ENCODE results near the gene CRISPLD2.

CRISPLD2 gene

DNA sequence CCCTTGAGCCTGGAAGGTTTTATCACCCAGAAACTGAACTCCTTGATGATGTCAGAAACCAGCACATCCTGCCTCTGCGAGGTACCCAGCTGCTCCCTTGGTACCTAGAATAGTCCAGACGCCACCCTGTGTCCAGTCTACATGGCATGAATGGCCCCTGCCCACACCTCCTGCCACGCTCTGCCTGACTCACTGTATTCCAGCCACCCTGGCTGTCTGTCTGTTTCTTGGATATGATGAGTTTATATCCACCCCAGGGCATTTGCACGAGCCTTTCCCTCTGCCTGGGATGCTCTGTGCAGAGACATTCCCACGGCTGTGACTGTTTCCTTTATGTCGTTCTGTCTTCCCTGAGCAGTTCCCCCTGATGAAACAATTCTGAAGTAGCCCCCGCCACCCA lies 68.7 kb downstream of the CRISPLD2 start:
- no peak for DNase-seq

DNA sequence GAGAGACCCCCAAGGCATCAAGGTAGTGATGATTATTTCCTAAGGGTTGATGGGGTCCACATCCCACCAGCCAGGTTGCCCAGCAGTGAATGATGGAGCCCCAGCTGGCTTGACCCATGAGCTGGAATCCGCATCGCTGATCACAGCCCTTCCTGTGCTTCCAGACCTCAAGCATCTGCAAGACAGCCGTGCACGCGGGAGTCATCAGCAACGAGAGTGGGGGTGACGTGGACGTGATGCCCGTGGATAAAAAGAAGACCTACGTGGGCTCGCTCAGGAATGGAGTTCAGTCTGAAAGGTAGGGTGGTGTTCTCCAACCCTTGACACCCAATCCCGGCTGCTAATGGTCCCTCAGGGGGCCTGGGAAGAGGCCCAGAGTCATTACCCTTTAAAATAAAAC lies 69.3 kb downstream of the CRISPLD2 start:
- no peak for DNase-seq

DNA sequence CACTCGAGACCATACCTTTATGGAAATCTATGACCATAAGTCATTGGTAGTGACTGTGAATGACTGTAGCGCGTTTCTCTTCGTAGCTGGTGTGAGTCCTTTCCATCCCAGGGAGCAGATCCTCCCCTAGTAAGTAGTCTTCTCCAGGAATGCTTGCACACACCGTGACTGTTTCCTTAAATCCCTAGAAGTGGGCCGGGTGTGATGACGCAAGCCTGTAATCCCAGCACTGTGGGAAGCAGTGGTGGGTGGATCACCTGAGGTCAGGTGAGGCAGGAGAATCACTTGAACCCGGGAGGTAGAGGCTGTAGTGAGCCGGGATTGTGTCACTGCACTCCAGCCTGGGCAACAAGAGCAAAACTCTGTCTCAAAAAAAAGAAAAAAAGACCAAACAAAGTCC lies 70.6 kb downstream of the CRISPLD2 start:
- no peak for DNase-seq

DNA sequence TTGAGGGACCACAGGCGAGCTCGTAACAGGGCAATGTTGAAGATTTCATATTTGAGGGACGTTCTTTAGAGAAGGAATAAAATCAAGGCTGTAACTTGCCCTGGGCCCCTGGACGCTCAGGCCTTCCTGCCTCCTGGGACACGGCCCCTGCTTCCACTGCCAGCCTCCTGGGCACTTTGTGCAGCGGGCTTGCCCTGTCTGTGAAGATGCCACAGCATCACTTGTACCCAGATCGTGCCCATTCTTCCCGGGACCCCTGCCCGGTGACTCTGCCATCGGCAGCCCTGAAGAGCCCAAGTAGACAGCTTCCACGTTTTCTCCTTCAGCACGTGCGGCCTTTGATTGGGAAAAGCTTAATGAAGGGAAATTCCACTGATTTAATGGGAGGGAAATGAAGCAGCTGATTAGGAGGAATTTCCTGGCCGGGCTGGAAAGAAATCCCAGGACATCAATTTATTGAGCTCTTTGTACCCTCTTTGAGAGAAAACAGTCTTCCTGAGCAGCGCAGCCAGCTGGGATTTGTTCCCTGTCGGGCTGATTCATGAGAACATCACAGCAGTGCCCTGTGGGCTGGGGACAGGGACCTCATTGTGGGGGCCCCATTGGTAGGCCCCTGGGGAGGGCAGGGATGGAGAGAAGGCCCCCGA lies 71.5 kb downstream of the CRISPLD2 start:
- DNase-seq = no peak

DNA sequence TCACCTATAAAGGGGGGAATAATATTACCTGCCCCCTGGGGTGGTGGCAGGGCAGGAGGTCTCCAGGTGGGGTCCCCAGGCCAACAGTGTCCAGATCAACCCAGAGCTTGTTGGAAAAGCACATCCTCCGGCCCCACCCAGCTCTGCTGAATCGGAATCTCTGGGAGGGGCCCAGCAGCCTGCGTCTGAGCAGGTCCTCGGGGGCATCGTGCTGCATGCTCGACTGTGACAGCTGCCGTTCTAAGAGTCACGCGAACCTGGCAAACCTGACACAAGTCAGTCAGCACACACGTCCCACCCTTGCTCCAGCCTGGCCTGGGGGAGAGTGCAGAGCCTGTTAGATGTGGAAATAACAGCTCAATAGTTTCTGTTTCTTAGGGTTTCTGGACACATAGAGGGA lies 72.3 kb downstream of the CRISPLD2 start:
- no peak for DNase-seq

DNA sequence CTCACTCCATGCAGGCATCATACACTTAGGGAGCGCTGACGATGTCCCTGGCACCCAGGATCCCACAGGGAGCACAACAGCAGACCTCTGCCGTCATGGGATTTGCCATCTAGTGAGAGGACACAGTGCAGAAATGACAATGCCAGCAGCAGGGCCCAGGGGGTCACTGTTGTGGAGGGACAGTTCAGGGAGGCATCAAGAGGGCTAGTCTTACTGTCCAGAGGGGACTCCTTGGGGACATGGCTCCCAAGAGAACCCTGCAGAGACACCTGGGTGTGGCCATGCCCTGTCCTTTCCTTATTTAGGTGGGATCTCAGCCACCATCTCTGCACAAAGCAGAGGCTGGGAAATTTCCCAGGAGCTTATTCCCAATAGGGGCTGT lies 73.7 kb downstream of the CRISPLD2 start:
- DNase-seq = no peak

DNA sequence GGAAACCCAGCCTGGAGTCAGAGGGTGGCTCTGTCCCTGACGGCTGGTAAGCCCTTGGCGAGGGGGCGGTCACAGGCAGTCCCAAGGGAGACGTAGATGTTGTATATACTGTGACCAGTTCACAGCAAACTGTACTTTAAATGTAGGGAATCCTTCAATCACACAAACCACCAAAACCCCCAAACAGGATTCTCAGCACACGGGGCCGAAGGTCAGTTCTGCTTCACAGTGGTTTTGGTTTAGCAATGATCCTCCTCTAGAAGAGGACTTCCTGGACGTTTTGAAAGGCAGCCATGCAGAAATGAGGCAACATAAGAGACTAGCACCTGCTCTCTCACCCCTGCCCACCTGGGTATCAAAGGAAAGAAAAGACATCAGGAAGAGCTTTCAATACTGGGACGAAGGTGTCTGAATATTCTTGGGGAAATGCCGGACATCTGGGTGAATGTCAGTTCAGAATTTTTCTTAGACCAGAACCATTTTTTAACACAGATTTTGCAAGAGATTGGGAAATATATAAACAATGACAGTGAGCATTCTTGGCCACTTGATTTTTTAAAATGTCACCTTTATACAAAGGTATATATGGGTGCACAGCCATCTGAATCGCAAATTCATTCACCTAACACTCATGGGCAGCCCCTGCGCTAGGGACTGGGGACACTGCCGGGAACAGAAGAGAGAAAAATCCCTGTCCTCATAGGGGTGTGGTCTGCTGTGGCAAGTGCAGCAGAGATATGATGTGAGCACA lies 74.2 kb downstream of the CRISPLD2 start:
- DNase-seq = peak; percentile 2

DNA sequence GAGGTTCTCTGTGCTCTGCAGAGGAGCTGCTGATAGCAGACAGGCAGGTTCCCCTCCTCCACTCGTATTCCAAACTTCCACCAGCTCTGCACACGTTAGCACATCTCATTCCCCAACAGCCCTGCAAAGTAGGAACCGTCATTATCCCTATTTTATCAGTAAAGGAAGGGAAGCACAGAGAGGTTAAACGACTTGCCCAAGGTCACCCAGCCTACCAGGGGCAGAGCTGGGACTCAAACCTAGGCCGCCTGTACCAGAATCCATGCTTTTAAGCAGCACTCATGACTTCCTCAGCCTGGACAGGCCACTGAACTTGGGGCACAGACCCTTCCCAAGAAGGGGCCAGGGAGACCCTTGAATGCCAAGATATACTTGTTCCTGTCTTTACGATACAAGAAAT lies 75.2 kb downstream of the CRISPLD2 start:
- no peak for DNase-seq

DNA sequence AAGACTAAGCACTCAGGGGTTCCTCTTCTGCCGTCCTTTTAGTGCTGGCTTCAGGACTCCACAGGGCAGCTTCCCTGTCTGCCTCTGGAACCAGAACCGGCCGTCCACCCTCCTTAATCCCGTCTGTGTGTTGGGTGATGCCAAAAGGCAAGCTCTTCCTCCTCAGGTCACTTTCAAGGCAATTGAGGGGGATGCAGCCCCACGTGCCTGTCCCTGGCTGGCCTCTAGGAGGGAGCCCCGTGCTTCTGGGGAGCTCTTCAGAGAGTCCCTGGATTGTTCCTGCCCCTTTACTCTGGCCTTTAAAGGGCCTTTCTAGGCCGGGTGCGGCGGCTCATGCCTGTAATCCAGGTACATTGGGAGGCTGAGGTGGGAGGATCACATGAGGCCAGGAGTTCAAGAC lies 77.1 kb downstream of the CRISPLD2 start:
- DNase-seq = no peak

DNA sequence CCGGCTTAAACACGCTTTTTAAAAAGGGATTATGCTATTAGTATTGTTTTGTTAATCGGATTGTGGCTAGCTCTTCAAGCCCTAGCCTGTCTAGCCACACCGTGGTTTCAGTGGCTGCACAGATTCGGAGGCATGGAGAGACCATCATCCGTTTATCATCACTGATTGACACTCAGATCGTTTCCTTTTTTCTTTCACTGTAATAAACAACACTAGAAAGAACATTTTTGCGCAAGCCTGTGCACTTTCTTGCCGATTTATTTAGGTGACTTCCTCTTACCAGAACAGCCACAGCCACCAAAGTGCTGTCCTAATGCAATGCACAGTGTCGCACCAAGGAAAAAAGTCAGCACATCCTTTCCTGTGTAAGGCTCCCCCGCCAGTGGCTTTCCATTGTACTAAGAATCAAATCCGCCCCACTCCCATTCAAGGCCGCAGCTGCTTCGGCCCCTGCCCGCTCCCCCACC lies 78.2 kb downstream of the CRISPLD2 start:
- DNase-seq = no peak

DNA sequence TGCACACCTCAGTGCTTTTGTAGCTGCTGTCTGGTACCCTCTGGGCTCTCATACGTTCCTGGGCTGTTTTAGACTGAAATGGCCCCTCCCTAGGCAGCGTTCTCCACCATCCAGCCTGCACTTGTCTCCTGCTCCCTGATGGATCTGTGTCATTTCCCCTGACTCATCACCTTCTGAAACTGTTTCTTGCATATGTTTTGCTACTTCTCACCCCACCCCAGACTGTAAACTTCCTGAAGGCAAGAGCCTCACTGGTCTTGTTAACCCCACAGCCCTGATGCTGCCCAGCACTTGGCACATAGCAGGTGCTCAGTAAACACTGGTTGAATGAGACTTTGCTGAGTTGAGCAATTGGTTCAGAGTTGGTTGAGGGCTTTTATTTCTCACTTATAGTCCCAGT lies 78.7 kb downstream of the CRISPLD2 start:
- no peak for DNase-seq

DNA sequence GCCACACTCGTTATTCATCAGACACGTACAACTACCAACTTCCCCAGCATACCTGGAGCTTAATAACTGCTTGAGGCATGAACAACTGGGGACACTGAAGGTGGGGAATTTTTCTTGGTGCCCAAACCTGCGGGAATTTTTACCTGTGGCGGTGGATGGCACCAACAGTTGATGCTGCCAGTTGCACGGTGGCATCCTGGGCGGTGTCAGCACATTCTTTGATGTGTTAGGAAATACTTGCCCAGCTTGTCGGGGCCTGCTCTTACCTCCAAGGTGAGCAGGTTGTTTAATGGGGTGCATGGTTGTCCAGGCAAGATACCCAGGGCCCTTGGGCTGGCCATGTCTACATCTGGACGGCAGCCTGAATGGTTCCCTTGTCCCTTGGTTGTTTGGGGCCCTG lies 79.6 kb downstream of the CRISPLD2 start:
- no peak for DNase-seq

DNA sequence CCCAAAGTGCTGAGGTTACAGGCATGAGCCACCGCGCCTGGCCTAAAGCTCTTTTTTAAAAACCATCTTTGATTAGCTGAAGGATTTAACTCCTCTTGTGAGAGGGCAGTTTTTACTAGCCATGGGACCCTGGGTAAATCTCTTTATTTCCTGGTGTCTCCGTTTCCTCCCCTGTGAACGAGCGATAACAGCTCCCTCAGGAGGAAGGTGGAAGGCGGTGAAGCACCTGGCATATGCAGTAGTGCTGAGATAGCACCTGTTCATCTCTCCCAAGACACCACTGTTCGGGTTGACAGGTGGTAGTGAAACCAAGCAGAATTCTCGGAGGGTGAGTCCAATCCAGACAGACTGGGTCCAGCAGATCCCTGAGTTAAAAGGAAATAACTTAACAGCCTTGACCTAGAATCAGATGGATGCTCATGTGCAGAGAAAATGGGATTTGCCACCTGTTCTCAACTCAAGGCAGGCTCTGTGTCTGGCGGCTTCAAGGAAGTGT lies 86.2 kb downstream of the CRISPLD2 start:
- DNase-seq = peak; percentile 1

DNA sequence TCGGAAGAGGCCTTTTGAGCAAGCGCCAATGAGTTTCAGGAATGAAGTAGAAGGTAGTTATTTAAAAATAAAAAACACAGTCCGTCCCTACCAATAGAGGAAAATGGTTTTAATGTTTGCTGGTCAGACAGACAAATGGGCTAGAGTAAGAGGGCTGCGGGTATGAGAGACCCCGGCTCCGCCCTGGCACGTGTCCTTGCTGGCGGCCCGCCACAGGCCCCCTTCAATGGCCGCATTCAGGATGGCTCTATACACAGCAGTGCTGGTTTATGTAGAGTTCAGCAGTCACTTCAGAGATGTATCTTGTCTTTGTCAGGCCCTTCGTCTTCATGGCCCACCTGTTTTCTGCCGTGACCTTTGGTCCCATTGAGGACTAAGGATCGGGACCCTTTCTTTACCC lies 87.3 kb downstream of the CRISPLD2 start:
- no peak for DNase-seq

DNA sequence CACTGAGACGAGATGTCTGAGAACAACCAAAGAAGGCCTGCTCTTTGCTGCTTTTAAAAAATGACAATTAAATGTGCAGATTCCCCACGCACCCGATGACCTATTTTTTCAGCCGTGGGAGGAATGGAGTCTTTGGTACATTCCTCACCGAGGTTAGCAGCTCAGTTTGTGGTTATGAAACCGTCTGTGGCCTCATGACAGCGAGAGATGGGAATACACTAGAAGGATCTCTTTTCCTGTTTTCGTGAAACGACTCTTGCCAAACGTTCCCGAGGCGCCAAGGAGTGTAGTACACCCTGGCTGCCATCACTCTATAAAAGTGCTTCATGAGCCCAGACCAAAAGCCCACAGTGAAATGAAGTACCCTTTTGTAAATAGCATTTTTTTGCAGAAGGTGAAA lies 87.8 kb downstream of the CRISPLD2 start:
- DNase-seq = no peak

DNA sequence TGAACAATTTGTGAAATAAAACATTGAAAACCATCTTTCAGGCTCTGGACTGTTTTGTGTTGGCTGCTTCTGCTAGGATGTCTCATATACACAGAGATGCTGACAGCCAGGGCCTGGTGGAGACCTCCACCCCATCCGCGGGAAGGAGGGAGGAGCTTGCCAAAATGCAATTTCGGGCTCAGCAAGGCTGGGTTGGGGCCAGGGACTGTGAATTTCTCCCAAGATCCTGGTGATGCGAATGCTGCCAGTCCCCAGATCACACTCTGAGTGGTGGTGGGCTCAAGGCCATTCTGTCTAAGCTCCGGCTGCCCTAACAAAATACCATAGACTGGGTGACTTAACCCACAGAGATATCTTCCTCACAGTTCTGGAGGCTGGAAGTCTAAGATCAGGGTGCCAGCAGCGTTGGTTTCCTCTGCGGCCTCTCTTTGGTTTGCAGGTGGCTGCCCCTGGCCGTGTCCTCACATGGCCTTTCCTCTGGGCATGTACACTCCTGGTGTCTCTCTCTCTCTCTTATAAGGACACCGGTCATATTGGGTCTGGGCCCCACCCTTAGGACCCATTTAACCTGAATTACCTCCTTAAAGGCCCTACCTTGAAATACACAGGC lies 89.8 kb downstream of the CRISPLD2 start:
- no peak for DNase-seq

DNA sequence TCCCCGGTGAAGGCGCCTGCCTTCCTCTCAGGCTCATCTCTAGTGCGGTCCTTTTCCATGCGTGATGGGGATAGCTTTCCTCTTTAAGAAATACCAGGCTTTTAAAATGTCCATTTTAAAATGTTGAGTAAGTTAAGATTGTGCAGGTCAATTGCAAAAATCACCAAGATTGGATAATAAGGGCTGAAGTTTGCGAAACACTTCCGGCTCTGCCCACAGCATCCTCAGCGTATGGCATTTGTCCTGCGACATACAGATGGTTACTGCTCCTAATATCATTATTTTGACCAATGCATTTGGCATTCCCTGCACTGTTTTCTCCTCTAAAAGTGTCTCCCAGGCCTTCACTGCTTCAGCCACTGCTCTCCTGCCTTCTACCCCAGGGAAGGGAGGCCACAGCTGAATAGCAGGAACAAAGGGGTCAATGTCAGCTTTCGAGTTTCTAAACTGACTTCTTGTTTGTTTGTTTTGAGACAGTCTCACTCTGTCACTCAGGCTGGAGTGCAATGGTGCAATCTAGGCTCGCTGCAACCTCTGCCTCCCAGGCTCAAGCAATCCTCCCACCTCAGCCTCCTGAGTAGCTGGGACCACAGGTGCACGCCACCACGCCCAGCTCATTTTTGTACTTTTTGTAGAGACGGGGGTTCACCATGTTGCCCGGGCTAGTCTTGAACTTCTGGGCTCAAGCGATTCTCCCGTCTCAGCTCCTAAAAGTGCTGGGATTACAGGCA lies 91.9 kb downstream of the CRISPLD2 start:
- no peak for DNase-seq

DNA sequence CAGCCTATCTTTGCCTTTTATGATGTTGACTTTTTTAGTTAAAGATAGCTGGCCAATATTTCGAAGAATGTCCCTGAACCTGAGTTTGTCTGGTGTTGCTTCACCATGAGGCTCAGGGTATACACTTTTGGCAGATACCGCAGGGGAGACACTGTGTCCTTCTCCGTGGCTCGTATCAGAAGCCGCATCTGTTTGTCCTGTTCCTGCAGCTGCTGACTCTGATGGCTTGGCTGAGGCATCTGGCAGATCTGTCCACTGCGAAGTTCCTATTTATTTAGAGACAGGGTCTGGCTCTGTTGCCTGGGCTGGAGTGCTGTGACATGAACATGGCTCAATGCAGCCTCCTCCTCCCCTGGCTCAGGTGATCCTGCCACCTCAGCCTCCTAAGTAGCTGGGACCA lies 93.5 kb downstream of the CRISPLD2 start:
- DNase-seq = peak; percentile 2

DNA sequence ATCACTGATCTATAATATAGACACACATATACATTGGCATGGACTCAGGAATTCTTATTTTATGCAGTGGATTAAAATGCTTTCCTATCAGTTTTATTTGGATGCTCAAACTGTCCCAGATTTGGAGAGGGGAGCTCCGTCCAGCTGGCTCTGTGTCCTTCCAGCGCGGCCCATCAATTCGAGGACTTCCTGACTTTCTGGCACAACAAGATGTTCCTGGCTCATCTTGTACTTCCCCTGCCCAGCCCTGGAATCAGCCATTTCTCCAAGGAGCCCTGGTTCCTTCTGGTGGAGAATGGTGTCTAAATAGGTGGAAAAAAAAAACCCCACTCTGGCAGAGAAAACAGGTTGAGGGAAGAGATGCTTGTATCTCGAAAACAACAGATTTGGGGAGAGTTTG lies 94.5 kb downstream of the CRISPLD2 start:
- DNase-seq = no peak

DNA sequence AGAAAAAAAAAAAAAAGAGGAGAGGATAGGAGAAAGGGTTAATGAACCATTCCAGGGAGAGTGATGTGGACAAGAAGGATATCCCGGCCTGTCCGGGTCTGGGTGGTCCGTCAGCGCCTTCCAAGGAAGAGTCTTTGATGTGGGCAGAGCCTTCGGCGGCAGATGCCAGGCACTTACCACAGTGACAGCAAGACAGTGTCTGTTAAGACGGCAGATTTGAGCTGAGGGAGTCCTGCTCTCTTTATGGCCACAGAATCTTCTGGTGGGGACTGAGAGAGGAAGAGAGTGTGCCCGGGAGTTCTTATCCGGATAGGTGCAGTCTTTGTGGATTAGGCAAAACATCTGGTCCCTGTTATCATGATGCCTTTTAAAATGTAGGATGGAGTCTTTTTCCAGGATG lies 96.4 kb downstream of the CRISPLD2 start:
- no peak for DNase-seq

DNA sequence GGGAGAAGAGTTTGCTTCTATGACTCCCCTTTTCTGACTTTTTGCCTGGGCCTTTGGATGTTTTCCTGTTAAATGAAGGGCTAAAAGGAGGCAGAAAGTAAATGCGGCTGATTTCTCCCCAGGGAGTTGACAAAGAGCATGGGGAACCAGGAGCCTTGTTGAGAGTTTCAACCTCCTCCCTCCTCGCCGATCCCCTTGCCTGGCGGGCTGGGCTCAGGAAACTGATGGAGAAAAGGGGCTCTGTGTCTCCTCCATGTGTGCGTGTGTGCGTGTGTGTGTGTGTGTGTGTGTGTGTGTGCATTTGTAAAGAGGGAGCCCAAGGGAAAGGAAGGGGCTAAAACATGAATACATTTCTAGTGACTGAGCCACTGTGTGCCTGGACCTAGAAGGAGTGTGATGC lies 97.1 kb downstream of the CRISPLD2 start:
- peak; percentile 31 for DNase-seq

DNA sequence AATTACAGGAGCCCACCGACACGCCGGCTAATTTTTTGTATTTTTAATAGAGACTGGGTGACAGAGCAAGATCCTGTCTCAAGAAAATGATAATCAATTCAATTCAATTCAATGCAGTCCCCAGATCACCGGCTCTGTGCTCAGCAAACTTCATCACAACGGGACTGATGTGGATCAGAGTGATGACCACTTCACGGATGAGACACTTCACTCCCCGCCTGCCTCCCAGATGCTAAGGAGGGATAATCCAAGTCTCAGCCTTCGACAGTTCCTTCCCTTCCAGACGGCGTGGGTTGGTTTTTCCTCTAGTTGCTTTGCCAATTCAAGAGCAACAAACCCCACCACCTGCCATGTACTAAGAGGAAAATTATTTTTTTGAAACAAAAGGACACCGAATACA lies 97.7 kb downstream of the CRISPLD2 start:
- no peak for DNase-seq
